ENCODE data around the gene SLC47A2.
"Not testable (repeated sequence)": the region's sequence is repeated elsewhere in the genome, so short reads cannot be mapped to it uniquely, and the experiment has no call there.

The SLC47A2 gene

DNA sequence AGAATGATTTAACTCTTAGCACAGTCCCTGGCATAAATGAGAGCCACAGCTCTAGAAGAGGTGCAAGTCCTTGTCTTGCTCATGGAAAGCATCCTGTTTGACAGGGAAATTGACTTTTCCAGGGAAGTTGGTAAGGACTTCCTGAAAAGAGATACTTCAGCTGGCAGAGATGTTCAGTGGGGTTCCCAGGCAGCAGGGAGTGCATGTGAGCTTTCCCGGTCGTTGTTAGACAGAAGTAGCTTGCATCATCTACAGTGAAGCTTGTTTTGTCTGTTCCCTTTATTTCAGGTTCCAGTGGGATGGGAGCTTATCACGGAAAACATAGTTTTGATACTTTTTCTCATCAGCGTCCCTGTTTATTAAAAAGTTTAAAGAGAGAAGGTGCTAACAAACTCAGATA lies 45.0 kb downstream of the SLC47A2 start:
- DNase-seq (ENCODE audit: low read depth, low spot score): no peak

GRCh38 chr17:19670908-19671307 lies 45.5 kb downstream of the SLC47A2 start:
- DNase-seq (ENCODE audit: low read depth, low spot score): no peak

- DNase-seq (ENCODE audit: low read depth, low spot score): not testable (repeated sequence)
Observed at GRCh38 chr17:19669680-19670079, 46.7 kb downstream of the SLC47A2 start.

DNA sequence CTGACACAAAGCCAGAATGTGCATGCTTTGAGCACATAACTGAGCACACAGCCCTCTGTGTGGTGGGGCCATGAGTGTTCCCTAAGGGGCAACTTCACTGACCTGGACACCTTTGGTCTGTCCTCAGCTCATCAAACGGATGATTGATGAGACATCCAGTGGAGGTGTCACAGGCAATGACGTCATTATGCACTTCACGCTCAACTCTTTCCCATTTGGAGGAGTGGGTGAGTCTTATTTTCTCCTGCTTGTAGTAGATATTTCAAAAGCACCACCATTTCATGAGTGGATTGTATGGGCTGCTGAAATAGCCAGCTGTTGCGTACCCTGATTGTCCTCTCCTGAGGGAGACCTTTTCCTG lies 51.6 kb downstream of the SLC47A2 start:
- no peak for DNase-seq (ENCODE audit: low read depth, low spot score)

- DNase-seq (ENCODE audit: low read depth, low spot score): no peak
Observed at GRCh38 chr17:19664136-19664820, 52.1 kb downstream of the SLC47A2 start.

DNA sequence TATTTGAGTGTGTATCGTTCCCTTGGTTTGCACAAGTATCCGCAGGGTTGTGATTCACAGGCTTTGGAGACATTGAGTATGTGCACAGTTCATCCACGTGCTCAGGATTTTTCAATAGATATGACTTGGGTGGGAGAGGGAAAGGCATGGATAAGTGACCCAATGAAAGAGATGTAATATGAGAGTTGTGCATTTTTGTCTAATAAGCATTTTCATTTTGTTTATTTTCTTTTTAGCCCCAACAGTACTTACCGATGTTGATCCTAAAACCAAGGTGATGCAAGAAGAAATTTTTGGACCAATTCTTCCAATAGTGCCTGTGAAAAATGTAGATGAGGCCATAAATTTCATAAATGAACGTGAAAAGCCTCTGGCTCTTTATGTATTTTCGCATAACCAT lies 53.3 kb downstream of the SLC47A2 start:
- DNase-seq (ENCODE audit: low read depth, low spot score): no peak

- no peak for DNase-seq (ENCODE audit: low read depth, low spot score)
Observed at GRCh38 chr17:19661121-19661520, 55.3 kb downstream of the SLC47A2 start.

DNA sequence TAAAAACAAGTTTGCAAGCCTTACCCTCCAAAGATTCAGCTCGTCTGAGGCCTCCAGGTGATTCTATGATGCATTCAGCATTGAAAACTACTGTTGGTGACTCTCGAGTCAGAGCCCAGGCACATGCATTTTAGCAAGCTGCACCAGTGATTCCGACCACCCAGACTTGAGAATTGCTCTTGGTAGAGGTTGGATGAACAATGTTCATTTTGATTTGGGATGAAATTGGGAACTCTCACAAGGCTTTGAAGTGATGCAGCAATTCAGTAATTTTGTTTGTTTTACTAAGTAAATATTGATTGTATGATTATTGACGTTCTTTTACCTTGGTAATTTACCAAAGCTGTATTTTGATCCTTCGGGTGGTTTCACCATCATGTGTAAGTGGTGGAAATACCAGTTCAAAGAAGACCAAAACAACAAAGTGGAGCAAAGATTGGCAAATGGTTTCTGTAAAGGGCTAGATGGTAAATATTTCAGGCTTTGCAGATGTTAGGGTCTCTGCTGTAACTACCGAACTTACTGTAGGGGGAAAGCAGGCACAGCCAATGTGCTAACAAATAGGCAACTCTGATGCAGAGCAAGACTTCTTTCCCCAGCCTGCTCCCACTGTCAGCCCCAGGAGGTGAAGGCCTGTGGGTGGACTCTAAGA lies 56.0 kb downstream of the SLC47A2 start:
- DNase-seq (ENCODE audit: low read depth, low spot score): no peak

DNA sequence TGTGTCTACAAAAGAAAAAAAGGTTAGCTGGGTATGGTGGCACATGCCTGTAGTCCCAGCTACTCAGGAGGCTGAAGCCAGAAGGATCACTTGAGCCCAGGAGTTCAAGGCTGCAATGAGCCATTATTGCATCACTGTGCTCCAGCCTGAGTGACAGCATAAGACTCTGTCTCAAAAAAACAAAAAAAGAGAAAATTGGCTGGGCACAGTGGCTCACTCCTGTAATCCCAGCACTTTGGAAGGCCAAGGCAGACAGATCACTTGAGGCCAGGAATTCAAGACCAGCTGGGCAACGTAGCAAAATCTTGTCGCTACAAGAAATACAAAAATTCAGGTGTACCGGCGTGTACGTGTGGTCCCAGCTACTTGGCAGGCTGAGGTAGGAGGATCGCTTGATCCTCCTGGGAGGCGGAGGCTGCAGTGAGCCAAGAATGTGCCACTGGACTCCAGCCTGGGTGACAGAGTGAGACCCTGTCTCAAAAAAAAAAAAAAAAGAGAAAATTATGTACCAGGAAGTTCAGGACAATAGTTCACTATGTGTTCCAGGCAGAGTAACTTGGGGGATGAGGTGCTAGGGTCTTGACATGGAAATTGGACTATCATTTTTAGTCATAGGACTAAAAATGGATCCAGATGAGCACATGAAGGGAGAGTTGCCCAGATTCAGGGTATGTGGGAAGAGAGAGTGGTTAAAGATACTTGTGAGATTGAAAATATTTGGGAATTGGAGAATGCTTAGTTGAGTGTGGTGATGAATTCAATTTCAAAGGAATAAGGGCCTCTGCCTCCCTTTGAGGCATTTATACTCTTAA lies 56.8 kb downstream of the SLC47A2 start:
- DNase-seq (ENCODE audit: low read depth, low spot score): no peak

GRCh38 chr17:19656851-19657581 lies 59.4 kb downstream of the SLC47A2 start:
- no peak for DNase-seq (ENCODE audit: low read depth, low spot score)

- DNase-seq (ENCODE audit: low read depth, low spot score): no peak
Observed at GRCh38 chr17:19656336-19656735, 60.0 kb downstream of the SLC47A2 start.

GRCh38 chr17:19654896-19655295 lies 61.5 kb downstream of the SLC47A2 start:
- no peak for DNase-seq (ENCODE audit: low read depth, low spot score)

DNA sequence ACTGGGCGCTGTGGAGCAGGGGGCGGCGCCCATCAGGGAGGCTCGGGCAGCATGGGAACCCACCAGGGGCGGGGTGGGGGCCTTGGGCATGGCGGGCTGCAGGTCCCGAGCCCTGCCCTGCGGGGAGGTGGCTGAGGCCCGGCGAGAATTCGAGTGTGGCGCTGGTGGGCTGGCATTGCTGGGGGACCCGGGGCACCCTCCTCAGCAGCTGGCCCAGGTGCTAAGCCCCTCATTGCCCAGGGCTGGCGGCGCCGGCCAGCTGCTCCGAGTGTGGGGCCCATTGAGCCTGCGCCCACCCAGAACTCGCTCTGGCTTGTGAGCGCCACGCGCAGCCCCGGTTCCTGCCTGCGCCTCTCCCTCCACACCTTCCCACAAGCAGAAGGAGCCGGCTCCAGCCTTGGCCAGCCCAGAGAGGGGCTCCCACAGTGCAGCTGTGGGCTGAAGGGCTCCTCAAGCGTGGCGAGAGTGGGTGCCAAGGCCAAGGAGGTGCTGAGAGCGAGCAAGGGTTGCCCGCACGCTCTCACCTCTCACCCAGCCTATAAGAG lies 62.0 kb downstream of the SLC47A2 start:
- no peak for DNase-seq (ENCODE audit: low read depth, low spot score)

DNA sequence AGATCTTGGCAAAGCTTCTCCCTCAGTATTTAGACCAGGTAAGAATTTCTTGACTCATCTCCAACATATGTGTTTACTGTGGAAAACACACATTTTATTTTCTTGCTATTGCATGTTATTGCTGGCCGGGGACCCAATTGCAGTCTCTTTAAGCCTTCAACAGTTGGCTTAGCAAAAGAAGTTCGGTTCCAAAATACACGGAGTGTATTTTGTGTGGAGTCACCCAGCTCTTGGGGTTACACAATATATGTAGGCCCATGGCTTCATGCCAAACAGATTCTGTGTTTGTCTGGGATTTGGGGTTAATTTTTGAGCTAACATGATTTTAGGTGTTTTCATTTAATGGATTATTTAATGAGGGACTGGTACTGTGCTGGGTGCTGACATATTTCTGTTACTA lies 63.8 kb downstream of the SLC47A2 start:
- DNase-seq (ENCODE audit: low read depth, low spot score): no peak

DNA sequence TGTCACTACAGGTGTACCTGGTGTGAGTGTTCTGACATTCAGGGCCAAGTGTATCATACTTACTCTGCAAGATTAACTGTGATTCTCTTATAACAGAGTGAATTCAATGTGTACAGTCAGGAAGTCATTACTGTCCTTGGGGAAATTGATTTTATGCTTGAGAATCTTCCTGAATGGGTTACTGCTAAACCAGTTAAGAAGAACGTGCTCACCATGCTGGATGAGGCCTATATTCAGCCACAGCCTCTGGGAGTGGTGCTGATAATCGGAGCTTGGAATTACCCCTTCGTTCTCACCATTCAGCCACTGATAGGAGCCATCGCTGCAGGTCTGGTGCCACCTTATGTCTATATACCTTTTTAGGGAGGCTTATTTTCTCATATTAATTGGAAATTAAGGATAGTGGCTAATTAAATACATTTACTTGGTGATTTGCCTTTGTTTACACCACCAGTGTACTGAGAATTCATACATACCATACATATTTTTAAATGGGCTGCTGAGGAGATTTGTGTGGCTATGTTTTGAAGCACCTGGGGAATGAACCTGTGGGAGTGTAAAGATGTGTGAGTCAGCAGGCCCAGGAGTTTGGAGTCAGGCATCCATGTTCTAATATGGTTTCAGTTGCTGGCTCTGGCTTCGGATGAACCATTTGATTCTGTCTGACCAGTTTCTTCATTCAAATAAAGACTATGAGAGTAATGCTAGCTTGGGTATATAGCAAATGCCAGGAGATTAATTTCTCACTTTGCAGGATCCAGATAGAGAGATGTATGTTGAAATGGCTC lies 64.7 kb downstream of the SLC47A2 start:
- DNase-seq (ENCODE audit: low read depth, low spot score): no peak

DNA sequence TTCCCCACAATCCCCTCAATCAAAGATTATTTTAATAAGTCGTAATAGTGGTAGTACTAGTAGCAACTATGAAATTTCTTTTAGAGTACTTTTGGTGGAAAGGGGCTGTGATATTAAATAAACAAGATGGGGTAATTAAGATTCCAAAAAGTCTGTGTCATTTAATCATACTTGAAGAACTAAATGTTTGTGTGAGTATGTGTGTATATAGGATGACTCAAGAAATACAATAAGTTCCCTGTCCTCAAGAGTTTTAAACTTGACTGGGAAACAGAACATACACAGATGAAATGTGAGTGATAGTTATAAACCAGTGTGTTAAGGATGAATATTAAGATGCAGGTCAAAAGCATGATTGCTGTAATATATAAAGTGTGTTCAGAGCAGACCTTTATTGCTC lies 65.6 kb downstream of the SLC47A2 start:
- DNase-seq (ENCODE audit: low read depth, low spot score): no peak

DNA sequence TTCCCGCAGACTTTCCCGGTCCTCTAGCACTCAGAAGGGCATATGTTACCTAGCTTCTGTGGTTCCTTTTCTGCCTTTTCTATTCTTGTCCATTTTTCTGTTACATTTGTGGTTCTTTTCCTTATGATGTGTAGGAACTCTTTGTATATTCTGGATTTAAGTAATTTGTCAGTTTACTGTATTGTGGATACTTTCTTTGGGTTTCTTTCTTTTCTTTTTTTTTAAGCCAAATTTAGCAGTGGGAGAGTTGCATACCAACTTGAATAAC lies 67.2 kb downstream of the SLC47A2 start:
- DNase-seq (ENCODE audit: low read depth, low spot score): no peak

GRCh38 chr17:19648475-19649273 lies 67.7 kb downstream of the SLC47A2 start, which contains the start of gene ALDH3A2:
Gene ALDH3A2, plus strand, starts transcription at chr17:19648751. Its CDS starts 221 bp downstream, at chr17:19648972.
- peak; percentile 75 for DNase-seq (ENCODE audit: low read depth, low spot score)

GRCh38 chr17:19647697-19648474 lies 68.5 kb downstream of the SLC47A2 start:
- peak; percentile 39 for DNase-seq (ENCODE audit: low read depth, low spot score)
